ENCODE data around the gene TTC36.

The TTC36 gene

DNA sequence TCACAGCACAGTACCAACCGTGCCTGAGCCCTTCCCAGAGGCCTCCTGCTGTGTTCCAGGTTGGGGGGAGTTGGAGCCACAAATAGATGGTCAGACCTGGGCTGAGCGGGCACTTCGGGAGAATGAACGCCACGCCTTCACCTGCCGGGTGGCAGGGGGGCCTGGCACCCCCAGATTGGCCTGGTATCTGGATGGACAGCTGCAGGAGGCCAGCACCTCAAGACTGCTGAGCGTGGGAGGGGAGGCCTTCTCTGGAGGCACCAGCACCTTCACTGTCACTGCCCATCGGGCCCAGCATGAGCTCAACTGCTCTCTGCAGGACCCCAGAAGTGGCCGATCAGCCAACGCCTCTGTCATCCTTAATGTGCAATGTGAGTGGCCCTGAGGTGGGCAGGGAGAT is 4.8 kb downstream of the TTC36 start:
- H3K9ac ChIP-seq: no peak overlapping the region

GRCh38 chr11:118532852-118533768 is 5.8 kb downstream of the TTC36 start:
- no peak for TF ChIP-seq CTCF (conservative IDR thresholded peaks at IDR 0.05; ENCODE audit: low read depth, low read length)
- H3K4me1 ChIP-seq (ENCODE audit: low read depth, poor library complexity, severe bottlenecking): peaks cover 14% of the 10 kb centered on the region
- no peak overlapping the region for H3K4me3 ChIP-seq (IDR thresholded peaks at IDR 0.05; ENCODE audit: insufficient read depth, low read depth, low read length)
- no peak overlapping the region for H3K27ac ChIP-seq
- no peak overlapping the region for H2AFZ ChIP-seq (ENCODE audit: low read depth)
- H4K20me1 ChIP-seq (ENCODE audit: insufficient read depth): no peaks in the 10 kb centered on the region
- H3K4me2 ChIP-seq: no peak overlapping the region
- H3K27me3 ChIP-seq (ENCODE audit: insufficient read depth, low read depth): no peaks in the 10 kb centered on the region
- H3K36me3 ChIP-seq (ENCODE audit: insufficient read depth): no peaks in the 10 kb centered on the region
- H3K79me2 ChIP-seq (ENCODE audit: insufficient read depth, low read depth): no peaks in the 10 kb centered on the region
- no peak overlapping the region for H3K9ac ChIP-seq

More for the DNA sequence above, 4.8 kb downstream of the TTC36 start:
- H2AFZ ChIP-seq (ENCODE audit: low read depth): no peak overlapping the region
- no peaks in the 10 kb centered on the region for H3K79me2 ChIP-seq (ENCODE audit: insufficient read depth, low read depth)
- no peaks in the 10 kb centered on the region for H3K36me3 ChIP-seq (ENCODE audit: insufficient read depth)
- no peak overlapping the region for H3K4me2 ChIP-seq
- TF ChIP-seq CTCF (conservative IDR thresholded peaks at IDR 0.05; ENCODE audit: low read depth, low read length): no peak
- H3K4me1 ChIP-seq (ENCODE audit: low read depth, poor library complexity, severe bottlenecking): peaks cover 14% of the 10 kb centered on the region
- H4K20me1 ChIP-seq (ENCODE audit: insufficient read depth): no peaks in the 10 kb centered on the region
- no peak overlapping the region for H3K27ac ChIP-seq
- no peaks in the 10 kb centered on the region for H3K27me3 ChIP-seq (ENCODE audit: insufficient read depth, low read depth)
- H3K4me3 ChIP-seq (IDR thresholded peaks at IDR 0.05; ENCODE audit: insufficient read depth, low read depth, low read length): no peak overlapping the region

DNA sequence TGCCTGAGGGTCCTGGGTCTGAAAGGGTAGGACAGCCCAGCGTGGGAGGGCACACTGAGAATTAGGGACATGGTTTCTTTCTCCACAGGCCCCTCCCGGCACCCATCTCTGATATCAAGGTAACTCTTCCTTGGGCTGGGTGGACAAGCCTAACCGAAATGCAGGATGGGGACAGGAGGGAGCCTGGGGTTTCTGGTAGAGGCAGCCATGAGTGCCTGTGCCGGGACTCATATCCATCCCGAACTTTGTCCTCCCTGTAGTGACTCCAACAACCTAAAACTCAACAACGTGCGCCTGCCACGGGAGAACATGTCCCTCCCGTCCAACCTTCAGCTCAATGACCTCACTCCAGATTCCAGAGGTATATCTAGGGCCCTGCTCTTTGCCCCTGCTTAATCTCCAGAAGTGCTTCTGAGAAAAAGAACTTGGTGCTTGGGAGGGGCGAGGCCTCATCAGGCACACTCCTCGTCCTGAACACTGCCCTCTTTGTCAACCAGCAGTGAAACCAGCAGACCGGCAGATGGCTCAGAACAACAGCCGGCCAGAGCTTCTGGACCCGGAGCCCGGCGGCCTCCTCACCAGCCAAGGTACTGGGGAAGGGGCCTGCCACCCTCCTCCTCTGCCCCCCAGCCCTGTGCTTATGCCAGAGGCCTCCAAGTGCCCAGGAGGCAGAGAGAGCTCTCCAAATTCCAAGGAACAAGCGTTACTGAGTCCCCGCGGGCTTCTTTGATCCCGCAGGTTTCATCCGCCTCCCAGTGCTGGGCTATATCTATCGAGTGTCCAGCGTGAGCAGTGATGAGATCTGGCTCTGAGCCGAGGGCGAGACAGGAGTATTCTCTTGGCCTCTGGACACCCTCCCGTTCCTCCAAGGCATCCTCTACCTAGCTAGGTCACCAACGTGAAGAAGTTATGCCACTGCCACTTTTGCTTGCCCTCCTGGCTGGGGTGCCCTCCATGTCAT is 6.8 kb downstream of the TTC36 start:
- TF ChIP-seq CTCF (conservative IDR thresholded peaks at IDR 0.05; ENCODE audit: low read depth, low read length): no peak
- Histone ChIP-seq H3K9ac (no peak overlapping the region), H4K20me1 (ENCODE audit: insufficient read depth) (no peaks in the 10 kb centered on the region), H3K36me3 (ENCODE audit: insufficient read depth) (no peaks in the 10 kb centered on the region), H3K4me2 (no peak overlapping the region), H3K4me3 (IDR thresholded peaks at IDR 0.05; ENCODE audit: insufficient read depth, low read depth, low read length) (no peak overlapping the region), H3K27ac (no peak overlapping the region), H3K27me3 (ENCODE audit: insufficient read depth, low read depth) (no peaks in the 10 kb centered on the region), H3K4me1 (ENCODE audit: low read depth, poor library complexity, severe bottlenecking) (peaks cover 12% of the 10 kb centered on the region), H2AFZ (ENCODE audit: low read depth) (no peak overlapping the region), H3K79me2 (ENCODE audit: insufficient read depth, low read depth) (no peaks in the 10 kb centered on the region)

DNA sequence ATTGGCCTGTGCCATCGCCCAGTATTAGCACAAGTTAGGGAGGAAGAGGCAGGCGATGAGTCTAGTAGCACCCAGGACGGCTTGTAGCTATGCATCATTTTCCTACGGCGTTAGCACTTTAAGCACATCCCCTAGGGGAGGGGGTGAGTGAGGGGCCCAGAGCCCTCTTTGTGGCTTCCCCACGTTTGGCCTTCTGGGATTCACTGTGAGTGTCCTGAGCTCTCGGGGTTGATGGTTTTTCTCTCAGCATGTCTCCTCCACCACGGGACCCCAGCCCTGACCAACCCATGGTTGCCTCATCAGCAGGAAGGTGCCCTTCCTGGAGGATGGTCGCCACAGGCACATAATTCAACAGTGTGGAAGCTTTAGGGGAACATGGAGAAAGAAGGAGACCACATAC is 8.0 kb downstream of the TTC36 start:
- H3K36me3 ChIP-seq (ENCODE audit: insufficient read depth): no peaks in the 10 kb centered on the region
- H2AFZ ChIP-seq (ENCODE audit: low read depth): no peak overlapping the region
- H4K20me1 ChIP-seq (ENCODE audit: insufficient read depth): no peaks in the 10 kb centered on the region
- no peak overlapping the region for H3K4me3 ChIP-seq (IDR thresholded peaks at IDR 0.05; ENCODE audit: insufficient read depth, low read depth, low read length)
- no peaks in the 10 kb centered on the region for H3K27me3 ChIP-seq (ENCODE audit: insufficient read depth, low read depth)
- TF ChIP-seq CTCF (conservative IDR thresholded peaks at IDR 0.05; ENCODE audit: low read depth, low read length): no peak
- H3K27ac ChIP-seq: no peak overlapping the region
- no peak overlapping the region for H3K4me2 ChIP-seq
- no peak overlapping the region for H3K9ac ChIP-seq
- no peaks in the 10 kb centered on the region for H3K4me1 ChIP-seq (ENCODE audit: low read depth, poor library complexity, severe bottlenecking)
- no peaks in the 10 kb centered on the region for H3K79me2 ChIP-seq (ENCODE audit: insufficient read depth, low read depth)
